ENCODE results near the gene UROC1.

Gene UROC1

GRCh38 chr3:126551839-126552687 lies 34.5 kb upstream of the UROC1 start:
- H3K9me3 ChIP-seq (replicated peaks in 1 of 2; ENCODE audit: control insufficient read depth in 2 of 2, insufficient read depth in 1 of 2, low read depth in 1 of 2, low read length in 2 of 2), result no peaks in the 10 kb centered on the region
- H3K23ac ChIP-seq (ENCODE audit: low read depth, low read length, poor library complexity), result no peak overlapping the region
- no peak overlapping the region for H2BK120ac ChIP-seq (ENCODE audit: low read depth, low read length)
- peak overlapping the region; percentile 23 for H4K8ac ChIP-seq (ENCODE audit: low read depth, low read length)
- no peak overlapping the region for H3K27ac ChIP-seq (replicated peaks; ENCODE audit: low read length)
- peak overlapping the region; percentile 61 for H3K18ac ChIP-seq (ENCODE audit: low read length)
- no peaks in the 10 kb centered on the region for H3K36me3 ChIP-seq (replicated peaks in 1 of 2; ENCODE audit: control insufficient read depth in 2 of 2, insufficient read depth in 2 of 2, low read length in 2 of 2)
- H2AK5ac ChIP-seq (ENCODE audit: low read depth, low read length), result peak overlapping the region; percentile 71
- H3K4ac ChIP-seq (ENCODE audit: low read length), result no peak overlapping the region
- no peak for DNase-seq (ENCODE audit: low spot score)
- peak overlapping the region; percentile 19 for H2BK5ac ChIP-seq (ENCODE audit: low read length)
- peak overlapping the region; percentile 80 for H2BK12ac ChIP-seq (ENCODE audit: low read length)
- H3K4me2 ChIP-seq (ENCODE audit: insufficient read depth, low read length, poor library complexity, severe bottlenecking), result no peak overlapping the region
- no peak overlapping the region for H3K4me3 ChIP-seq (ENCODE audit: low read length in 2 of 2)
- peak overlapping the region; percentile 50 for H3K9ac ChIP-seq (ENCODE audit: low read depth, low read length, poor library complexity)
- no peak overlapping the region for H4K91ac ChIP-seq (ENCODE audit: low read depth, low read length, poor library complexity)
- H3K4me1 ChIP-seq (ENCODE audit: control insufficient read depth in 2 of 2, insufficient read depth in 1 of 2, low read depth in 1 of 2, low read length in 2 of 2), result peaks cover 12 to 21% of the 10 kb centered on the region in 2 donors
- peak overlapping the region; percentile 89 for H2BK15ac ChIP-seq (ENCODE audit: low read length)
- WGBS, 2 donors (ENCODE audit: extremely low coverage in 2 of 2, insufficient read length in 2 of 2, insufficient replicate concordance in 1 of 2), result no CpG with 5 or more reads among the region's 17 CpGs
- peak overlapping the region; percentile 50 for H3K14ac ChIP-seq (ENCODE audit: low read length)
- H3K79me1 ChIP-seq (ENCODE audit: low read depth, low read length), result peaks cover 5% of the 10 kb centered on the region
- no peak overlapping the region for H2AFZ ChIP-seq (ENCODE audit: low read length)
- H3K27me3 ChIP-seq (ENCODE audit: control insufficient read depth in 3 of 3, insufficient read depth in 3 of 3, low read depth in 1 of 3, low read length in 3 of 3), result peaks cover 0 to 16% (median 0%) of the 10 kb centered on the region in 3 experiments

GRCh38 chr3:126551121-126551838 lies 33.7 kb upstream of the UROC1 start:
- Histone ChIP-seq H3K36me3 (replicated peaks in 1 of 2; ENCODE audit: control insufficient read depth in 2 of 2, insufficient read depth in 2 of 2, low read length in 2 of 2) (no peaks in the 10 kb centered on the region), H3K79me1 (ENCODE audit: low read depth, low read length) (peaks cover 3% of the 10 kb centered on the region), H3K4me1 (ENCODE audit: control insufficient read depth in 2 of 2, insufficient read depth in 1 of 2, low read depth in 1 of 2, low read length in 2 of 2) (peaks cover 12 to 21% of the 10 kb centered on the region in 2 donors), H3K18ac (ENCODE audit: low read length) (peak overlapping the region; percentile 61), H3K14ac (ENCODE audit: low read length) (no peak overlapping the region), H3K27ac (replicated peaks; ENCODE audit: low read length) (no peak overlapping the region), H2AFZ (ENCODE audit: low read length) (no peak overlapping the region), H2BK12ac (ENCODE audit: low read length) (peak overlapping the region; percentile 76), H4K8ac (ENCODE audit: low read depth, low read length) (peak overlapping the region; percentile 7), H3K4ac (ENCODE audit: low read length) (no peak overlapping the region), H2BK15ac (ENCODE audit: low read length) (peak overlapping the region; percentile 89), H2BK5ac (ENCODE audit: low read length) (peak overlapping the region; percentile 25), H3K4me3 (ENCODE audit: low read length in 2 of 2) (no peak overlapping the region), H2BK120ac (ENCODE audit: low read depth, low read length) (no peak overlapping the region), H3K4me2 (ENCODE audit: insufficient read depth, low read length, poor library complexity, severe bottlenecking) (no peak overlapping the region), H3K9ac (ENCODE audit: low read depth, low read length, poor library complexity) (no peak overlapping the region), H2AK5ac (ENCODE audit: low read depth, low read length) (peak overlapping the region; percentile 71), H3K27me3 (ENCODE audit: control insufficient read depth in 3 of 3, insufficient read depth in 3 of 3, low read depth in 1 of 3, low read length in 3 of 3) (peaks cover 0 to 24% (median 2%) of the 10 kb centered on the region in 3 experiments), H4K91ac (ENCODE audit: low read depth, low read length, poor library complexity) (no peak overlapping the region), H3K23ac (ENCODE audit: low read depth, low read length, poor library complexity) (no peak overlapping the region), H3K9me3 (replicated peaks in 1 of 2; ENCODE audit: control insufficient read depth in 2 of 2, insufficient read depth in 1 of 2, low read depth in 1 of 2, low read length in 2 of 2) (no peaks in the 10 kb centered on the region)
- no peak for DNase-seq (ENCODE audit: low spot score)
- no CpG with 5 or more reads among the region's 13 CpGs for WGBS, 2 donors (ENCODE audit: extremely low coverage in 2 of 2, insufficient read length in 2 of 2, insufficient replicate concordance in 1 of 2)

GRCh38 chr3:126550488-126551051 lies 33.0 kb upstream of the UROC1 start:
- no peak for DNase-seq (ENCODE audit: low spot score)
- peaks cover 3% of the 10 kb centered on the region for H3K79me1 ChIP-seq (ENCODE audit: low read depth, low read length)
- no peak overlapping the region for H2BK120ac ChIP-seq (ENCODE audit: low read depth, low read length)
- peak overlapping the region; percentile 52 for H3K9ac ChIP-seq (ENCODE audit: low read depth, low read length, poor library complexity)
- peak overlapping the region; percentile 41 for H3K4ac ChIP-seq (ENCODE audit: low read length)
- peaks cover 12 to 21% of the 10 kb centered on the region in 2 donors for H3K4me1 ChIP-seq (ENCODE audit: control insufficient read depth in 2 of 2, insufficient read depth in 1 of 2, low read depth in 1 of 2, low read length in 2 of 2)
- H2BK5ac ChIP-seq (ENCODE audit: low read length), result peak overlapping the region; percentile 72
- H3K4me2 ChIP-seq (ENCODE audit: insufficient read depth, low read length, poor library complexity, severe bottlenecking), result no peak overlapping the region
- no peak overlapping the region for H3K4me3 ChIP-seq (ENCODE audit: low read length in 2 of 2)
- H3K14ac ChIP-seq (ENCODE audit: low read length), result peak overlapping the region; percentile 63
- no CpG with 5 or more reads among the region's 11 CpGs for WGBS, 2 donors (ENCODE audit: extremely low coverage in 2 of 2, insufficient read length in 2 of 2, insufficient replicate concordance in 1 of 2)
- H3K23ac ChIP-seq (ENCODE audit: low read depth, low read length, poor library complexity), result peak overlapping the region; percentile 39
- H3K27ac ChIP-seq (replicated peaks; ENCODE audit: low read length), result no peak overlapping the region
- peak overlapping the region; percentile 21 for H2AK5ac ChIP-seq (ENCODE audit: low read depth, low read length)
- H3K27me3 ChIP-seq (ENCODE audit: control insufficient read depth in 3 of 3, insufficient read depth in 3 of 3, low read depth in 1 of 3, low read length in 3 of 3), result peaks cover 0 to 29% (median 2%) of the 10 kb centered on the region in 3 experiments
- H2BK15ac ChIP-seq (ENCODE audit: low read length), result peak overlapping the region; percentile 79
- H3K18ac ChIP-seq (ENCODE audit: low read length), result peak overlapping the region; percentile 81
- H3K36me3 ChIP-seq (replicated peaks in 1 of 2; ENCODE audit: control insufficient read depth in 2 of 2, insufficient read depth in 2 of 2, low read length in 2 of 2), result no peaks in the 10 kb centered on the region
- H4K91ac ChIP-seq (ENCODE audit: low read depth, low read length, poor library complexity), result no peak overlapping the region
- H3K9me3 ChIP-seq (replicated peaks in 1 of 2; ENCODE audit: control insufficient read depth in 2 of 2, insufficient read depth in 1 of 2, low read depth in 1 of 2, low read length in 2 of 2), result no peaks in the 10 kb centered on the region
- H2BK12ac ChIP-seq (ENCODE audit: low read length), result no peak overlapping the region
- no peak overlapping the region for H2AFZ ChIP-seq (ENCODE audit: low read length)
- H4K8ac ChIP-seq (ENCODE audit: low read depth, low read length), result no peak overlapping the region
